ENCODE results near the gene HOXA13.

Gene HOXA13

GRCh38 chr7:27207348-27207985 lies 7.6 kb upstream of the HOXA13 start:
- no peak for DNase-seq (ENCODE audit: low spot score)

GRCh38 chr7:27205325-27206280 lies 5.7 kb upstream of the HOXA13 start:
- DNase-seq (ENCODE audit: low spot score): no peak

GRCh38 chr7:27204851-27205322 lies 5.0 kb upstream of the HOXA13 start:
- no peak for DNase-seq (ENCODE audit: low spot score)

- no peak for DNase-seq (ENCODE audit: low spot score)
Observed at GRCh38 chr7:27203964-27204594, 4.2 kb upstream of the HOXA13 start.

- no peak for DNase-seq (ENCODE audit: low spot score)
Observed at GRCh38 chr7:27203365-27203953, 3.6 kb upstream of the HOXA13 start.

GRCh38 chr7:27202862-27203134 lies 2.9 kb upstream of the HOXA13 start:
- no peak for DNase-seq (ENCODE audit: low spot score)

GRCh38 chr7:27202018-27202861 lies 2.3 kb upstream of the HOXA13 start:
- no peak for DNase-seq (ENCODE audit: low spot score)

GRCh38 chr7:27201580-27202017 lies 1.7 kb upstream of the HOXA13 start:
- DNase-seq (ENCODE audit: low spot score): no peak

GRCh38 chr7:27200761-27201579 lies 1.1 kb upstream of the HOXA13 start:
- DNase-seq (ENCODE audit: low spot score): no peak

- no peak for DNase-seq (ENCODE audit: low spot score)
Observed at GRCh38 chr7:27198871-27199801, 755 bp downstream of the HOXA13 start.

GRCh38 chr7:27198138-27198841 lies 1.6 kb downstream of the HOXA13 start:
- no peak for DNase-seq (ENCODE audit: low spot score)

- DNase-seq (ENCODE audit: low spot score): no peak
Observed at GRCh38 chr7:27197137-27198042, 2.5 kb downstream of the HOXA13 start.

GRCh38 chr7:27196287-27196767 lies 3.6 kb downstream of the HOXA13 start:
- peak; percentile 84 for DNase-seq (ENCODE audit: low spot score)

- DNase-seq (ENCODE audit: low spot score): no peak
Observed at GRCh38 chr7:27194686-27195379, 5.1 kb downstream of the HOXA13 start.

GRCh38 chr7:27194002-27194352 lies 5.9 kb downstream of the HOXA13 start:
- no peak for DNase-seq (ENCODE audit: low spot score)

GRCh38 chr7:27193335-27194001 lies 6.4 kb downstream of the HOXA13 start:
- DNase-seq (ENCODE audit: low spot score): no peak
